GM18858 (cell line): Measurements from ENCODE around the gene NEURL2.
A peak's percentile ranks its signal among the peaks of the same experiment; 100 is the strongest.
"Not testable (repeated sequence)": the region's sequence is repeated elsewhere in the genome, so short reads cannot be mapped to it uniquely, and the experiment has no call there.

Source experiments
- ATAC-seq: cut with Tn5 transposase; IDR thresholded peaks from one replicate; pipeline ENCODE4 v1.9.1; 2021; ENCODE audit not compliant: unreplicated experiment

The NEURL2 gene

DNA sequence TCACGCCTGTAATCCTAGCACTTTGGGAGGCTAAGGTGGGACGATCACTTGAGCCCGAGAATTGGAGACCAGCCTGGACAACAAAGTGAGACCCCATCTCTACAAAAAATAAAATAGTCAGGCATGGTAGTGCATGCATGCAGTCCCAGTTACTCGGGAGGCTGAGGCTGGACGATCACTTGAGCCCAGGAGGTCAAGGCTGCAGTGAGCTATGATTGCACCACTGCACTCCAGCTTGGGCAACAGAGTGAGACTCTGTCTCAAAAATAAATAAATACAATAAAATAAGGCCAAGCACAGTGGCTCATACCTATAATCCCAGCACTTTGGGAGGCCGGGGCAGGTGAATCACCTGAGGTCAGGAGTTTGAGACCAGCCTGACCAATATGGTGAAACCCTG, 10.3 kb upstream of the NEURL2 start:
- ATAC-seq: not testable (repeated sequence)

DNA sequence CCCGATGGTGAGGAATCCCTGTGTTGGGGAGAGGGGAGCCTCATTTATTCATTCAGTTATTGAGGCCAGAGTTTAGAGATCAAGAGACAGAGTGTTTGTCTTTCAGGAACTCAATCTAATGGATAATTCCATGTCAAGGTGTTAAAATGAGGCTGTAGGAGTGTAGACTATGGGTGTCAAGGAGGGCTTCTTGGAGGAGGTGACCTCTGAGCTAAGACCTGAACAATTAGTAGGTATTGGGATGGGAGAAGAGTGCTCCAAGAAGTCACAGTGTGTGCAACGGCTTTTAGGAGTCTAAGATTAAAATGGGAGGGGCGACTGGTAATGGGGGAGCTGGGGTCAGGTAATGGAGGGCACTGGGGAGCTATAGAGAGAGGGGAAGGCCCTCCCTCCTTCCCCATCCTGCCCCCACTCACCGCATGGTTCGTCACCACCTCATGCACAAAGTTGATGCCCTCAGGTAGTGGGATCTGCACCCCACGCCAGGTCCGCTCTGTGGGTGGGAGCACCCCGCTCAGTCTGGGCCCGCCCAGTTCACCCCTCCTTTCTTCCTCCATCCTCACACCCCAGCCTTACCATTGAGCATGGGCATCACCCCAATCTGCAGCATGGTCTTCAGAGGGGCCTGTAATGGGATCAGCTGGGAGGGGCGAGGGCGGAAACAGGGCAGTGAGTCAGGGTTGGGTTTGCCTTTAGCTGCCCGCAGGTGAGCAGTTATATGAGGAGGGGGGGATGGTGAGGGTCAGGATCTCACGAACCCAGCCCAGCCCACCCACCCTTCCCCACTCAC, 8.2 kb upstream of the NEURL2 start:
- ATAC-seq: no peak

DNA sequence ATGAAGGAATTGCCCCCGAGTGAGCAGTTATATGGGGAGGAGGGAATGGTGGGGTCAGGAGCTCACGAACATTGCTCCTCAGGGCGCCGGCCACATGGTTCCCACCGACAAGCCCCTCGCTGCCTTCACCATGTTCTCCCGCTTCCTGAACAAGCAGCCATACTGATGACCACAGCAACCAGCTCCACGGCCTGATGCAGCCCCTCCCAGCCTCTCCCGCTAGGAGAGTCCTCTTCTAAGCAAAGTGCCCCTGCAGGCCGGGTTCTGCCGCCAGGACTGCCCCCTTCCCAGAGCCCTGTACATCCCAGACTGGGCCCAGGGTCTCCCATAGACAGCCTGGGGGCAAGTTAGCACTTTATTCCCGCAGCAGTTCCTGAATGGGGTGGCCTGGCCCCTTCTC, 7.3 kb upstream of the NEURL2 start:
- no peak for ATAC-seq

DNA sequence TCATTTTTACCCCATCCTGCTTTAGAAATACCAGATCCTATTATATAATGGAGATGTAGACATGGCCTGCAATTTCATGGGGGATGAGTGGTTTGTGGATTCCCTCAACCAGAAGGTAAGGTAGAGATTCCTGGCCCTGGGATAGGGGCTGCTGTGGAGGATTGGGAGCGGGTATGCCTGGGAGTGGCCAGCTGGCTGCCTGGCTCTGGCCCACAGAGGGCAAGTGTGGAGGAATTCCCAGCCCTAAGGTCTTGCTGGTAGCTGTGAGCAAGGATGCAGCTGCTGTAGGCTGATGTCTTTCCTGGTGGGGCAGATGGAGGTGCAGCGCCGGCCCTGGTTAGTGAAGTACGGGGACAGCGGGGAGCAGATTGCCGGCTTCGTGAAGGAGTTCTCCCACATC, 6.7 kb upstream of the NEURL2 start:
- no peak for ATAC-seq

DNA sequence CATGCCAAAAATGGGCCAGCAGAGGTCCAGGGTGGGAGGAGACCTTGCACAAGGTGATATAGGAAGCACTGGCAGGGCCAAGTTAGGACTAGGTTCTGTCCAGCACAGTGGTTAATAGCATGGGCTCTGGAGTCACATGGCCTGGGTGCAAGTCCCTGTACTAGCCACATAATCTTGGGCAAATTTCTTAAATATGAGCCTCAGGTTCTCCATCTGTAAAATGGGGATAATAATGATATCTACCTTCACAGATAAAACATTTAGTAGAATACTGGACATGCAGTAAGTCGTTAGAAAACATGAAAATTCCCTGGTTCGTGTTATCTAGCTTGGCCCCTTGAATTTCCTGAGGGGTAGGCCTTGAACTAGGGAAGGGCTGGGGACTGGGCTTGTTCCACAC, 6.3 kb upstream of the NEURL2 start:
- no peak for ATAC-seq

DNA sequence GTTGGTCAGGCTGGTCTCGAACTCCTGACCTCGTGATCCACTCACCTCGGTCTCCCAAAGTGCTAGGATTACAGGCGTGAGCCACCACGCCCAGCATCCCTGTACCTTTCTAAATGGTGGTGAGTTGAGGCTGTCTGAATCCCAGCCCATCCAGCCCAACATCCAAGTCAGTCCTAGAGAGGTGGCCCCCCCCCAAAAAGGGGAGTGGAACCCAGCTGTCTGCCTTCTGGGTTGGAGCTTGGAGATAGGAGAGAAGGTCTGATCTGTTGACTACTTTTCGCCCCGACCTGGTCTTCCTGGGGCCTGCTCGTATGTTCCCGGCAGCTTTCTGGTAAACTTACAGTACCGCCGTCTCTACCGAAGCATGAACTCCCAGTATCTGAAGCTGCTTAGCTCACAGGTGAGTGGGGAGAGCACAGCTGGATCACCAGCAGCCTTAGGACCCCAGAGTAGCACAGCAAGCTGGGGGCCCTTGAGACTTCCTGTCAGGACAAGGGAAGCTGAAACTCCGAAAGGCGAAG, 5.7 kb upstream of the NEURL2 start:
- ATAC-seq: no peak

GRCh38 chr20:45894797-45895196, 3.8 kb upstream of the NEURL2 start:
- ATAC-seq: no peak

DNA sequence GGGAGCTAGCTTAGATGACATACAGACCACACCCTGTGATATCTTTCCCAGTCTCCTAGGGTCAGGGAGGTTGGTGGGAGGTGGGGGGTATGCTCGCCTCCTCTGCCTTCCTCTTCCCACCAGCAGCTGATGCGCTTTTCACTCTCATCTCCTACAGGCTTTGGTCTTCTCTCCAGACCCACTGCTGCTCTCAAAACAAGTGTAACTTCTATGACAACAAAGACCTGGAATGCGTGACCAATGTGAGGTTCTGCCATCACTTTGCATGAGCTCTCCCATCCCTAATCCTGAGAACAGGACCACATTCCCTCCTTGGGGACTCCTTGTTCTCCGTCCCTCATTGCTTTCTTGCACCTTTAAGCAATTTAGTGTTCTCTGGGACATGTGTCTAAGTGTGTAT, 2.8 kb upstream of the NEURL2 start:
- no peak for ATAC-seq

GRCh38 chr20:45892828-45893500, 2.0 kb upstream of the NEURL2 start:
- no peak for ATAC-seq

DNA sequence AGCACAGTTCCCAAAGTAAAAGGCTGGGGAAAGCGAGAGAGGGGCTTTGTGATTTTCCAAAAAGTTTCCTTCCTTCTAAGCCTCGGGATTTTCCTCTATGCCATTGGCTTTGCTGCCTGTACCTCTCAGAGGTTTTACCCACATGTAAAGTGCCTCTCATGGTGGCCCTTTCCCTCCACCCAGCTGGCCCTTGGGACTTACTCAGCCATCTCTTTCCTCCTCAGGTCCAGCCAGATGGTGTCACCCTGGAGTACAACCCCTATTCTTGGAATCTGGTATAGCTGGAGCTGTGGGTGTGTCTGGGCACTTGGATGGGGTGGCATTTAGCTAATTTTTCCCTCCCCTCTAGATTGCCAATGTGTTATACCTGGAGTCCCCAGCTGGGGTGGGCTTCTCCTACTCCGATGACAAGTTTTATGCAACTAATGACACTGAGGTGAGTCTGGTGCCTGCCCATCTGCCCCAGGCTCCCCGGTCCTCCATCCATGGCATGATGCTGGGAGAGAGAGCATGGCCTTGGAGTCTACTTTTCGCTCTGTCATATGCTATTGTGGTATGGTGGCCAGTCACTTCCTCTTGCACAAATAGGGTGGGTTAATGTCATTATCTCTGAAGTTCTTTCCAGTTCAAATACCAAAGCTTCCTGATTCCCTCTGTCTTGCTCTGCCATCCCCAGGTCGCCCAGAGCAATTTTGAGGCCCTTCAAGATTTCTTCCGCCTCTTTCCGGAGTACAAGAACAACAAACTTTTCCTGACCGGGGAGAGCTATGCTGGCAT, 1.2 kb upstream of the NEURL2 start:
- no peak for ATAC-seq

- no peak for ATAC-seq
Observed at GRCh38 chr20:45890077-45890984, 677 bp downstream of the NEURL2 start.

- no peak for ATAC-seq
Observed at GRCh38 chr20:45888681-45889080, 2.3 kb downstream of the NEURL2 start.

DNA sequence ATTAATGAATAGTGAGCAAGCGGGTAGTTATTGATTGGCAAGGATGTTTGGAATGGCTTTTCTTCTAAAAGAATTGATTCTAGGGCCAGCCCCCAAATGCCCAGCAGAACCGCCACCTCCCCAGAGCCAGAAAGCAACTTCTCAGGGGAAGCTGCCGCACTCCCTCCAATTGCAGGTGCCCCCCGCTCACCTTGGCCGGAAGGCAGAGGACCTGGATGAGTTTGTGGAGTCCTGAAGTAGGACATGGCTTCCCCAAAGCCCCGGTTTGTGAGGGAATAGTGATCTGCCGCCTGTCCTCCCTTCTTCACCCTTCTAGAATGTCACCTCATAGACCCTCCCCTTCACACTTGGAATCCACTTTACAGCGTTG, 3.7 kb downstream of the NEURL2 start, which contains the start of gene SPATA25:
Gene SPATA25 (minus strand): TSS at position 277 of the 370 bp plus-strand sequence. CDS start 32 bp downstream, at position 245.
- ATAC-seq: no peak

GRCh38 chr20:45886590-45887345, 4.2 kb downstream of the NEURL2 start:
- no peak for ATAC-seq

GRCh38 chr20:45883100-45883469, 7.9 kb downstream of the NEURL2 start:
- no peak for ATAC-seq

- no peak for ATAC-seq
Observed at GRCh38 chr20:45882469-45883099, 8.4 kb downstream of the NEURL2 start.

DNA sequence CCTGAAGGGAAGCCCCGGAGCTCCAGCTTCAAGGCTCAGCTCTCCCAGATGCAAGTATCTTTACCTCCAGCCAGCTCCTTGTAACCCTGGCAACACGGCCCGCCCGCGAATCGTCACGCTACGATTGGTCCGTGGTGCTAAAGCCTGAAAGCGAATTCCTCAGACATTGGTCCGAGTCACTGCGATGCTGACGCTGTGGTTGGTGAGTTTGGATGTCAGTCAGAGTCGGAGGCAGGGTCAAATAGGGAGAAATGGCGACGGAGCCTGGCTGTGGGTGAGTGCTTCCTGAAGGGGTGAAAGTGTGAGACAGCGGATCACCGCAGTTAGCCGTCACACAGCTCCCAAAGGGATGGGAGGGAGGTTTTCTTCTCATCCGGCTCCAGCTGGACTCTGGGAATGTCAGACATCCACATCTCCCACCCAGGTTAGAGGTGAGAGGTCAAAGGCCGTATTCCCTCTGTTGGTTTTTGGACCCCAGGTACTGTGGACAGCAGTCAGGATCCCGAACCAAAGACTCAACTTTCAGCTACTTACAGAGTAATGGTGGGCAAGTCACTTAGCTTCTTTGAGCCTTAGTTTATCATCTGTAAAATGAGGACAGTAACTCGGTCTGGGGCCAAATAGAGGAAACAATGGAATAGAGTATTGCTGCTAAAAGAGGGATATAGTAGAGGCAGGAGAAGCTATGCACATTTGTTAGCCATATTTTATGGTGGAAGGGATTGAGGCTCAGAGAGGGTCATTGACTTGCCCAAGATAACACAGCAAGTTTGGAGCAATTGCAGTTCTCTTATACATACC, 9.8 kb downstream of the NEURL2 start, which contains the start of gene ZSWIM1:
Gene ZSWIM1 (plus strand): TSS at position 240 of the 801 bp plus-strand sequence. CDS start 1,366 bp downstream, outside the sequence.
- peak; percentile 94 for ATAC-seq

DNA sequence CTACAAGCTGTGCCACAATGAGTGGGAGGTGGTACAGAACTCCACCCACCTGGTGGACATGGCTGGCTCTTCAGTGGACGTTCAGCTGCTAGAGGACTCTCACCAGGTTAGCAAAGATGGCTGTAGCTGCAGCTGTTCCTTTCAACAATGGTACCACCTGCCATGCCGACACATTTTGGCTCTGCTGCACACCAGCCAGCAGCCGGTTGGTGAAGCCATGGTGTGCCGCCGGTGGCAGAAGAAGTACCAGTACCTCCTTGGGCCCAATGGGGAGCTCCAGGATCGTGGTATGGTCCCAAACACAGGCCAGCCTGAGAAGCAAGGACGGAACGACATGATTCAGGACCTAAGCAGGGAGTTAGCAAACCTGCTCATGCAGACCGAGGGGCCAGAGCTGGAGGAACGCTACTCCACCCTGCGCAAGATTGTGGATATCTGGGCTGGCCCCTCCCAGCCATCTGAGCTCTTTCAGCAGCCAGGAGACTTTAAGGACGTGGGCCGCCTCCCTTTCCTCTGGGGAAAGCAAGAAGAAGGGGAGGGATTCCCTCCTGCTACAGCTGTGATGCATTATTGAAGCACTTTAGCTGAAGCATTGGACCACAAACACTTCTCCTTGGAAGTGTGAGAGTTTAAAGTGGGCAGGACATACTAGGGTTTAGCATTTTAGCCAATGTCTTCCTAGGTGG, 12.8 kb downstream of the NEURL2 start:
- no peak for ATAC-seq
